Smooth muscle cell (in vitro differentiated cells): ENCODE measurements around the gene SERGEF. TPM values are rescaled to one million over a fixed set of nuclear protein-coding genes. Genes with fewer than 3 reads are reported as not detected.

Experiments used
- DNase-seq: peaks from one replicate; lab custom pipeline; 2025; ENCODE audit not compliant: unreplicated experiment; lab: John Stamatoyannopoulos, UW
- H2AFZ ChIP-seq: fragments of 200-600 bp; sonication (generic); 2 replicates; pipeline ENCODE4 v1.6.0; 2016; ENCODE audit warnings: antibody characterized with exemption, low read depth, mild to moderate bottlenecking
- H3F3A ChIP-seq: fragments of 200-600 bp; sonication (generic); 2 replicates; pipeline ENCODE4 v1.6.0; 2017; ENCODE audit warnings: antibody characterized with exemption, low read depth
- H3K27ac ChIP-seq: fragments of 200-600 bp; sonication (generic); 2 replicates; pipeline ENCODE4 v1.5.1; 2016; ENCODE audit warnings: low read depth, mild to moderate bottlenecking
- H3K27me3 ChIP-seq: fragments of 200-600 bp; sonication (generic); 2 replicates; pipeline ENCODE4 v1.6.1; 2016; ENCODE audit warnings: low read depth, mild to moderate bottlenecking
- H3K36me3 ChIP-seq: fragments of 200-600 bp; sonication (generic); 2 replicates; pipeline ENCODE4 v1.5.1; 2016; ENCODE audit warnings: low read depth
- H3K4me1 ChIP-seq: fragments of 200-600 bp; sonication (generic); 2 replicates; pipeline ENCODE4 v1.5.1; 2016; ENCODE audit warnings: low read depth
- H3K4me2 ChIP-seq: fragments of 200-600 bp; sonication (generic); 2 replicates; pipeline ENCODE4 v1.6.0; 2016; ENCODE audit warnings: mild to moderate bottlenecking
- H3K4me3 ChIP-seq: fragments of 200-600 bp; sonication (generic); 2 replicates; pipeline ENCODE4 v1.5.1; 2016; ENCODE audit warnings: mild to moderate bottlenecking
- H3K79me2 ChIP-seq: fragments of 200-600 bp; sonication (generic); 2 replicates; pipeline ENCODE4 v1.6.0; 2016; ENCODE audit warnings: low read depth, mild to moderate bottlenecking
- H3K9ac ChIP-seq: fragments of 200-600 bp; sonication (generic); 2 replicates; pipeline ENCODE4 v1.6.0; 2016; ENCODE audit warnings: low read depth
- H3K9me3 ChIP-seq: fragments of 200-600 bp; sonication (generic); replicated peaks from 2 replicates; pipeline ENCODE4 v1.5.1; 2016; ENCODE audit warnings: low read depth
- H4K20me1 ChIP-seq: fragments of 200-600 bp; sonication (generic); 2 replicates; pipeline ENCODE4 v1.6.0; 2016; ENCODE audit warnings: low read depth
- WGBS: methylation state at CpG from one replicate; pipeline ENCODE4 v1.1.7; 2016; ENCODE audit warnings: low lambda C conversion rate; 5-methylcytosine and 5-hydroxymethylcytosine counted together
- polyA plus RNA-seq: library from polyadenylated mRNA; unstranded; fragments of >200 nt; fragmentation: Nextera tagmentation; extraction: Ambion mirVana; gene quantifications from 2 replicates; pipeline ENCODE4 v1.2.1, GENCODE V29; 2016
- total RNA-seq: library from RNA; depleted of rRNA; stranded (reverse); fragments of >200 nt; gene quantifications from 2 replicates; pipeline ENCODE4 v1.2.3, GENCODE V29; 2014
- TF ChIP-seq, protein P1 (sequence below): fragments of 200-600 bp; sonication (generic); IDR thresholded peaks from 2 replicates; pipeline ENCODE4 v1.5.1; 2017; ENCODE audit warnings: borderline replicate concordance, mild to moderate bottlenecking, antibody characterized with exemption; ENCODE audit not compliant: insufficient read depth, poor library complexity, severe bottlenecking

SERGEF gene
- total and polyA plus RNA-seq, 2 experiments from 2014 or later: 4.9 to 7.4 TPM

DNA sequence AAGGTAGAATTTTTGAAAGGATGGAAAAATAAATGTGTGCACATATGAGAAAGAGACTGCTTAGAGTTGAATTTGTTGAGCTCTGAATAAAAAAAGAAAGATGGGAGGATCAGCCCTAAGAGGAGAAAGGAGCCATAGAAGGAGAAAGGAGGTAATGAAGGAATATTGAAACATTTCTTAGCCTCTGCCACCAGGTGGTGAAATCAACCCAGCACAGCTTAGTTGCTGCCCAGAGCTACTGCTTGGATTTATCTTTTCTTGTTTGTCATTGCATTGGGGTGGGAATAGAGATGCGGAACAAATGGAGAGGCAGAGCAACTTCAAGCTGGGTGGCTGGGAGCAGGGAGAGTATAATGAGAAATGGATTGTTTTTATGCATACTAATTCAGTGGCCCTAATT, 80.4 kb downstream of the SERGEF start:
- no peak for DNase-seq
- H3K4me2 ChIP-seq: no peak overlapping the region
- no peak overlapping the region for H2AFZ ChIP-seq
- no peaks in the 10 kb centered on the region for H3K36me3 ChIP-seq
- H3K79me2 ChIP-seq: no peaks in the 10 kb centered on the region
- no peak overlapping the region for H3K9ac ChIP-seq
- 90% methylated on average over 1 of the region's 1 CpG for WGBS
- no peaks in the 10 kb centered on the region for H3F3A ChIP-seq
- no peak overlapping the region for H3K27ac ChIP-seq
- H3K4me3 ChIP-seq: no peak overlapping the region
- no peaks in the 10 kb centered on the region for H3K4me1 ChIP-seq
- TF ChIP-seq, protein P1, sequence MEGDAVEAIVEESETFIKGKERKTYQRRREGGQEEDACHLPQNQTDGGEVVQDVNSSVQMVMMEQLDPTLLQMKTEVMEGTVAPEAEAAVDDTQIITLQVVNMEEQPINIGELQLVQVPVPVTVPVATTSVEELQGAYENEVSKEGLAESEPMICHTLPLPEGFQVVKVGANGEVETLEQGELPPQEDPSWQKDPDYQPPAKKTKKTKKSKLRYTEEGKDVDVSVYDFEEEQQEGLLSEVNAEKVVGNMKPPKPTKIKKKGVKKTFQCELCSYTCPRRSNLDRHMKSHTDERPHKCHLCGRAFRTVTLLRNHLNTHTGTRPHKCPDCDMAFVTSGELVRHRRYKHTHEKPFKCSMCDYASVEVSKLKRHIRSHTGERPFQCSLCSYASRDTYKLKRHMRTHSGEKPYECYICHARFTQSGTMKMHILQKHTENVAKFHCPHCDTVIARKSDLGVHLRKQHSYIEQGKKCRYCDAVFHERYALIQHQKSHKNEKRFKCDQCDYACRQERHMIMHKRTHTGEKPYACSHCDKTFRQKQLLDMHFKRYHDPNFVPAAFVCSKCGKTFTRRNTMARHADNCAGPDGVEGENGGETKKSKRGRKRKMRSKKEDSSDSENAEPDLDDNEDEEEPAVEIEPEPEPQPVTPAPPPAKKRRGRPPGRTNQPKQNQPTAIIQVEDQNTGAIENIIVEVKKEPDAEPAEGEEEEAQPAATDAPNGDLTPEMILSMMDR: no peak
- no peaks in the 10 kb centered on the region for H4K20me1 ChIP-seq
- H3K9me3 ChIP-seq: no peaks in the 10 kb centered on the region
- H3K27me3 ChIP-seq: no peaks in the 10 kb centered on the region

DNA sequence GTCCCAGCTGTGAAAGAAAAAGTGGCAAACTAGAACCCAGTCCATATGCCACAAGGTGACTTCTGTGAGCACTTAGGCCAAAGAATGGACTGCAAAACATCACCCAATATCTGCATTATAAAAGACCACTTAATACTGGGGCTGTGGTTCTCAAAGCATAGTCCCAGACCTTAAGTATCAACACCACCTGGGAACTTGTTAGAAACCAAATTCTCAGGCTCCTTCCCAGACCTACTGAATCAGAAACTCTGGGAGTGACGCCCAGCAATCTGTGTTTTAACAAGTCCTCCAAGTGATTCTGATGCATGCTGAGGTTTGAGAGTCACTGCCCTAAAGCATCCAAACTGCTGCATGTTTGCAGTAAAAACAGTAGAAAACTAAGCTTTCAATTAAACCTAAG, 81.3 kb downstream of the SERGEF start:
- 81% methylated on average over 1 of the region's 1 CpG for WGBS
- Histone ChIP-seq H3K9ac (no peak overlapping the region), H3K4me3 (no peak overlapping the region), H3K9me3 (no peaks in the 10 kb centered on the region), H3K36me3 (no peaks in the 10 kb centered on the region), H4K20me1 (no peaks in the 10 kb centered on the region), H3K27ac (no peak overlapping the region), H3K27me3 (no peaks in the 10 kb centered on the region), H3K4me2 (no peak overlapping the region), H2AFZ (no peak overlapping the region), H3F3A (no peaks in the 10 kb centered on the region), H3K4me1 (no peaks in the 10 kb centered on the region), H3K79me2 (no peaks in the 10 kb centered on the region)
- no peak for DNase-seq
- TF ChIP-seq, protein P1: no peak

DNA sequence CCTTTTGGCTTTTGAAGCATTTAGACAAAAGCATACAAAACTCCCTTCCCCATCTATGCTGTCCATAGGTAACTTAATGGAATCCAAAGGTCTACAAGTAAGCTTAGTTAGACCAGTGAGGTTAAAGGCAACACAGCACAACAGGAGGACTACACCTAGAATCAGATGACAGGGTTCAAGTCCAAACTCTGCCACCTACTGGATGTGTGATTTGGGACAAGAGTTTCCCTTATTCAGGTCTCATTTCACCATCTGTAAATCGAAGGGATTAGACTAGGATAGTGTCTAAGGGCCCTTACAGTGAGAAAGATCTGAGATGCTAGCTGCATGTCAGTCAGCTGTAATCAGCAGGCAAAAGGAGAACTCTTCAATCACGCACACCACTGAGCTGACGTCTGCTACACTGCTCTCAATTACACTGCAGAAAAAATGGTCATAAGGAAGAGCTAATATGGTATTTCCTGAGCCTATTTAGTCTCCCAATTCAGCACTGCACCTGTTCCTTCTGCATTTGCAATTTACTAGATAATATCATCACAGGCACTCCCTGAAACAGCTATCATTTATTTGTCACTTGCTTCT, 82.2 kb downstream of the SERGEF start:
- Histone ChIP-seq H3K4me1 (no peaks in the 10 kb centered on the region), H3K27me3 (no peaks in the 10 kb centered on the region), H3K9ac (no peak overlapping the region), H3K9me3 (no peaks in the 10 kb centered on the region), H2AFZ (no peak overlapping the region), H3K4me3 (no peak overlapping the region), H3K79me2 (no peaks in the 10 kb centered on the region), H3K36me3 (no peaks in the 10 kb centered on the region), H3F3A (no peaks in the 10 kb centered on the region), H4K20me1 (no peaks in the 10 kb centered on the region), H3K4me2 (no peak overlapping the region), H3K27ac (no peak overlapping the region)
- WGBS: 91% methylated on average over 3 of the region's 3 CpGs
- DNase-seq: no peak
- TF ChIP-seq, protein P1: no peak

DNA sequence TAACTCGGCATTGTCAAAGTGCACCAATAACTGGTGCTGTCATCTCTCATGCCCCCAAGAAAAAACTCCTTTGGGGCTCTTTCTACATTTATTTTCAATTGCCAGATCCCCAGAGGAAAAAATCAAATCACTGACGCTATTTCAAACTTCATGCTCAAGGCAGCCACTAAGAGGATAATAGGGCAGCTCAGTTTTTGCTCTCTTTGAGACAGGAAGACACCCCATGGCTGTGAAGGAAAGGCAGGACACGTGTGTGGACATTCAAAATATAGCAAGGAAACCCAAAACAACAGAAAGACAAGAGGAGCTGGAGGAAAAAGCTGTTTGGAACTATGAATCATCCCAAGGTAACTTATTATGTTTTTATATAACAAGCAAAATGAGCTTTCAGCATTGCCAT, 83.7 kb downstream of the SERGEF start:
- Histone ChIP-seq H3K36me3 (no peaks in the 10 kb centered on the region), H3K27me3 (no peaks in the 10 kb centered on the region), H3K9ac (no peak overlapping the region), H3K4me1 (no peaks in the 10 kb centered on the region), H3F3A (no peaks in the 10 kb centered on the region), H3K4me3 (no peak overlapping the region), H4K20me1 (no peaks in the 10 kb centered on the region), H3K9me3 (no peaks in the 10 kb centered on the region), H3K4me2 (no peak overlapping the region), H3K27ac (no peak overlapping the region), H3K79me2 (no peaks in the 10 kb centered on the region), H2AFZ (no peak overlapping the region)
- TF ChIP-seq, protein P1: no peak
- 93% methylated on average over 3 of the region's 3 CpGs for WGBS
- DNase-seq: no peak
